ENCODE data around the gene TGFB2.
"Not testable (repeated sequence)": the region's sequence is repeated elsewhere in the genome, so short reads cannot be mapped to it uniquely, and the experiment has no call there.

Gene TGFB2

DNA sequence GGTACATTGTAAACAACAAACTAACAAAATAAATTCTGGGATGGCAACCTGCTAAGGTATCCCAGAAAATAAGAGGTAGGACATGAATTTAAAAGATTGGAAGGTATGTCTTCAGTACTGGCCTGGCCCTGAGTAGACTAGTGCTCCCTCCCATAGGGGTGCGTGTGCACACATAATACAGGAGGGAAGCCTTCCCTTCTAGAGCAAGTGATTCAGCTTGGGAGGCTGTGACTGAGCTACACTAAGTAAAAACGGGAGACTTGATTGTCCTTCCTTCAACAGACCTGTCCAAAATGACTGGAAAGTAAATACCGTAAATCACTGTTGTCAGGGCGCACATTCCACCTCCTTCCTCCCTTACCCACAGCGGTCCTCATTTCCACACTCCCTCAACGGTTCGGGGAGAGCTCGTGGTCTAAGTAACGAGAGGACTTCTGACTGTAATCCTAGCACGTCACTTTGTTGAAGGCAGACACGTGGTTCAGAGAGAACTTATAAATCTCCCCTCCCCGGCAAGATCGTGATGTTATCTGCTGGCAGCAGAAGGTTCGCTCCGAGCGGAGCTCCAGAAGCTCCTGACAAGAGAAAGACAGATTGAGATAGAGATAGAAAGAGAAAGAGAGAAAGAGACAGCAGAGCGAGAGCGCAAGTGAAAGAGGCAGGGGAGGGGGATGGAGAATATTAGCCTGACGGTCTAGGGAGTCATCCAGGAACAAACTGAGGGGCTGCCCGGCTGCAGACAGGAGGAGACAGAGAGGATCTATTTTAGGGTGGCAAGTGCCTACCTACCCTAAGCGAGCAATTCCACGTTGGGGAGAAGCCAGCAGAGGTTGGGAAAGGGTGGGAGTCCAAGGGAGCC, at the start of gene TGFB2:
TGFB2 (plus strand) TSS at position 523 of the 859 bp plus-strand sequence. CDS start 1,366 bp downstream, outside the sequence.
- DNase-seq (ENCODE audit: low read depth), result no peak

DNA sequence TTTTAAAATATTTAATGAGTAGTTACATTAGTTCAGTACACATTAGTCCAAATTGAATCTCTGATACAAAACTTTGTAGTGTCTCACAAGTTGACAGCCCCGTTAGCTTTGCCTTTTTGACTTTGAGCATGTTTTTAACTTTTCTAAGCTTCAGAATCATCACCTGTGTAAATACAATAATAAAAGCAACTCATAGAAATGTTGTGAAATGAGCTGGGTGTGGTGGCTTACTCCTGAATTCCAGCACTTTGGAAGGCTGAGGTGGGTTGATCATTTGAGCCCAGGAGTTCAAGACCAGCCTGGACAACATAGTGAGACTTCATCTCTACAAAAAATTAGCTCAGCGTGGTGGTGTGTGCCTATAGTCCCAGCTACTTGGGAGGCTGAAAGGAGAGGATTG, 49.0 kb upstream of the TGFB2 start:
- no peak for DNase-seq (ENCODE audit: low read depth)

DNA sequence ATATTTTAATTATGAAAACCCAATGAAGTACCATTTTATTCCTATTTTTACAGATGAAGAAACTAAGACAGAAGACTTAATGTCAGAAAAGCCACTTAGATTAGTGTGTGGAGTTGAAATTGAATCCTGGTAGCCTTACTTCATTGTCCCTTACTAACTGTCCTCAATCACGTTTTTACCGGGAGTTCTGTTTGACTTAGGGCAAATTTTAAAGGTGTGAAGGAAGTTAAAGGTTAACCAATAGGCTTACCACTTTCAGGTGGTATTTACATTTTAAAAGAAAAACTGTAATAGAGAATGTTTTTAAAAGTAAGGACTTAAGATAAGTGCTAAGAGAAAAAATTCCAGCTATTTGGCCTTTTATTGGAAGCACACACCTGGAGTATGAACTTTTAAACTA, 47.7 kb upstream of the TGFB2 start:
- DNase-seq (ENCODE audit: low read depth), result no peak

DNA sequence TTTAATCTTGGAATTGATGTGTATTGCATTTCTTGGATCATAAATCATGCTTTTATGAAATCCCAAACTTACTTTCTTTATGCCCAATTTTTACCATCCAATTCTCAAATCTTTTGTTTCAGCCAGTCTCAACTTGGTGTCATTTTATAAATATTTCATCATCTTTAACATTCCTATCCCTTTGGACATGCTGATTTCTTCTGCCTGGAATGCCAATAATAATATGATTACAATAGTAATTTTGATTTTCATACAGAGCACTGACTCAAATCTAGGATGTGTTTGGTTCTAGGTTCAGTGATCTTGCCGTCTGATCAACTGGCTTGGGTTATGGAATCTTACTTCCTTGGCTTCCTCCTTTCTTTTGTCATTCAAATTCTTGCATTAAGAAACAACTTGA, 47.3 kb upstream of the TGFB2 start:
- DNase-seq (ENCODE audit: low read depth), result no peak

DNA sequence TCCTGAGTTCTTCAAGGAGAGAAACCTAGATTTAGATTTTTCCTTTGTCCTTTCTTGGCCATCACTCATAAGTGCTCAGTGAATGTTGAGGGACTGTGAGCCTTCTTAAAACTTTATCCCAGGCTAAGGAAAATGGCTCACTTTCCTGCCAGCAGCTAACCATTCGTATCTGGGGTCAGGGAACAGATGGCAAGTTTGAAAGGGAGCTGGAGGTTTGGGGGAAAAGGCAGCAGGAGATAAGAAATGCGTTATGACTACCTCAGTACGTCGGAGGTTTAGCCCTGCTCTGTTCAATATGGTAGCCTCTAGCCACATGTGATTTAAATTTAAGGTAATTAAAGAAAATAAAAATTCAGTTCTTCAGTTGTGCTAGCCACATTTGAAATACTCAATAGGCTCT, 46.7 kb upstream of the TGFB2 start:
- no peak for DNase-seq (ENCODE audit: low read depth)

DNA sequence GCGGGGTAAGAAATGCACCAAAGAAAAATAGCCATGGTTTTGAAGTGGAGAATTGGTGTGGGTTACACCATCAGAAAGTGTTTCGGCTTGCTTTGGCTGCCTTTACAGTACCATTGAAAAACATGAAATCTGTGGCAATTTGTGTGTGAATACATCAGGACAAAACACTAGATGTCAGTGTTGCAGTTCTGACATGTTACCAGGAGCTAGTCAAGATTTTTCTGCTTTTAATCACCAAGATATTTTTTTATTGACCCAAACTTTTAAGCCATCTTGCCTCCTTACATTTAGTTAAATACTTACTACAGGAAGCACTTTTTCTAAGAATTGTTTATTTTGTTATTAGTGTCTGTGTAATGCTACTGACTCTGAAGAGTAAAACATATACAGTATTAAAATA, 45.7 kb upstream of the TGFB2 start:
- no peak for DNase-seq (ENCODE audit: low read depth)

DNA sequence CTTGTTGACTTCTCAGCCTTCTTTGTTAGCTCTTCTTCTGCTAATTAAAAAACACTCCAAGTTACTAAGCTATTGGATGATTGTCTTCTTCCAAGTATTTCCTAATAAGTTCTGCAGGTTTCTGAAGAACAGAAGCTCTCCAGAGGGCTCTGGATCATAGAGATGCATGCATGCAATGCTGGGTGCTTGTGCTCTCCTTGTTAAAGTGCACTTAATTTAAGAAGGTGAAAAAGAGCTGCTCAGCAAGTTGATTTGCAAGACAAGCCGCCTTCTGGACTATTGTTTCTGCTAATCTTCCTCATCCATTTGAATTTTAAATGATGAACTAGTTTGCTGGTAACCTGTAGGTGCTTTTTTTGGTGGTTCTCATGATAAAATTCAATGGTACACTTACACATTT, 43.9 kb upstream of the TGFB2 start:
- DNase-seq (ENCODE audit: low read depth), result no peak

DNA sequence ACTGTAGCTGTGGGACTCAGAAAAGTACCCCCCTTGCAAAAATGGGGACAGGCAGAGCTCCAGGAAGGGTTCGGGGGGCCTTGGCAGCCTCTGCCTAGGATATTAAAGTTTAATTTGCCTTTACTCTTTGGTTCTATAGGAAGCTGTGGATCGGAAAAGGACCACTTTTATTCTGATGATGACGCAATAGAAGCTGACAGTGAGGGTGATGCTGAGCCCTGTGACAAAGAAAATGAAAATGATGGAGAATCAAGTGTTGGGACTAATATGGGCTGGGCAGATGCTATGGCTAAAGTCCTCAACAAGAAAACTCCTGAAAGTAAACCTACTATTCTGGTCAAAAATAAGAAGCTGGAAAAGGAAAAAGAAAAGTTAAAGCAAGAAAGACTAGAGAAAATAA, 43.0 kb upstream of the TGFB2 start:
- no peak for DNase-seq (ENCODE audit: low read depth)

DNA sequence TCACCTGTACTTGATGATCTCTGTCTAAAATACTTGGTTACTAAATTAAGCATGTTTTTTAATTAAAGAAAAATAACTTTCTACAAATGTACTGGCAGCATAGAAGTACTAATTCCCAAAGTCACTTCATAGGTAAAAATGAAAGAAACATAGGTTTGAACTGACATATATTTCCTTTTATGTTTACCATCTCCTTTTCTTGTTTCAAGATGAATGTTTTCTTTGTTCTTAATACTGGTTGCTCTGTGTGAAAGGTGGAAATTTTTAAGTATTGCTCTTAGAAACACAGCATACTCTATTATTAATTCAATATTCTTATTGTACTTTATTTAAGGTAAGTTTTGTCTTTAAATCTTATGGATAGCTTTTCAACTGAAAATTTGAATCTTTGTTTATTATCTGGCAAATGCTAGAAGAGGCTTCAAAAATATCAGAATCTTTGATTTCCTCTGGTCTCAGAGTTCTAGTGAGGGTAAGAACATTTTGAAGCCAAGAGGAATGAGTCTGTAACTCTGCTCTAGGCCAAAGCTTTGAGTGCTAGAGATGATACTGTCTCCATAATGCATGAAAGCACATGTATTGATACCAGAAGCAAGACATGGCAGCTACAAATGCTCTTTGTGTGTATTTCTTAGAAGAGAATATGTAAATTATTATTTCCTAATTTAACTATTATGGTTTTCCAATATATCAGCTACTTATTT, 41.8 kb upstream of the TGFB2 start:
- no peak for DNase-seq (ENCODE audit: low read depth)

DNA sequence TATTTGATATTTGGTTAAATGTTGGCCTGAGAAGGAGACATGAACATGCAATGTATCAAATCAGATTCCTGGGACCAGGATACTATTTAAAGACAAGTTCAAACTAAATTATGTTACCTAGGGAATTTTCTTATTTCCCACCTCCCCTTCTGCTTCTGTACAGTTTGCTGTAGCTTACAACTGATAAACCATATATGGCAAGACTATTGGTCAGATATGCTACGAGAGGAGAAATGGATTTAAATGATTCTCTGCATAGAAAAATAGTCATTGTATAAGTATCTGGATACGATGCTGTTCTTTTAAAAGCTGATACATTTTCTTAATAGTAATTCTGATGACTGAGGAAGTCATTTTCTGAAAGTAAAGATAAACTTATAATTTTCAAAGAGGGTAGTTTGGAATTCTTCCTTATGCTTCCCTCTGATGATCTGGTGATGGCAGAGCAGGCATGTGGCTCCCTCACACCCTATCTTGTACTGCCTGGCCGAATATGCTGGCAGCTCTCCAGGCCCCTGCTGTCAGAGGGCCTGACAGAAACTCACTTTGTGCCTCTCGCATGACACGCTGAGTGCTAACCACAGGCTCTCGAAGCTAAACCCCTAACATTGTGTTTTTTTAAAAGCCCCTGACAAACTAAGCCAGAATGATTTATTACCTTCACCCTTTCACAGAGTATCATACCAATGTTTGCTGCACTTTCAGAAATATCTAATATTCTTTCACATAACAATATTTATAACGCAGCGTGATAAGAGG, 40.7 kb upstream of the TGFB2 start:
- DNase-seq (ENCODE audit: low read depth), result no peak

DNA sequence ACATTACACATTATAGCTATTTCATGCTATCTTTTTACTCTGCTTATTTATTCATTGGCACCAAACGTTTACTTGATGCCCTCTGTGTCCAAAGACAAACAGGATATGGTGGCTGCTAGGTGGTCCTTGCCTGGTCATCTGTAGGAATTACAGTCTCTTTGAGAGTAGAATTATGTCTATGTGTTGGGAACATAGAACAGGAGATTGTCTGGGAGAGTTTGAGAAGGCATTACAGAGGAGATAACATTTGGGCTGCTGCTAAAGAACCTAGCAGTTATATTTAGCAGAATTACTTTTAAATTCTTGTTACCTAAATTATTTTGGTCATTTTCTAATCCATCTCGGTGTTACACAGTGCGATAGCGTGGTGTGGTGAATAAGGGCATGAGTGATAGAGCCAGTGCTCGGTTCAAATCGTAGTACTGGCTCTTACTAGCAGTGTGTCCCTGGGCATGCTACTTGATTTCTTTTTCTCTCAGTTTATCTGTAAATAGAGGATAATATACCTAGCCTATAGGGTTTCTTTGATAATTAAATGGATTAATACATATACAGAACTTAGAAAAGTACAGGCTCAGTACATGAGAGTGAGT, 39.6 kb upstream of the TGFB2 start:
- DNase-seq (ENCODE audit: low read depth), result no peak

DNA sequence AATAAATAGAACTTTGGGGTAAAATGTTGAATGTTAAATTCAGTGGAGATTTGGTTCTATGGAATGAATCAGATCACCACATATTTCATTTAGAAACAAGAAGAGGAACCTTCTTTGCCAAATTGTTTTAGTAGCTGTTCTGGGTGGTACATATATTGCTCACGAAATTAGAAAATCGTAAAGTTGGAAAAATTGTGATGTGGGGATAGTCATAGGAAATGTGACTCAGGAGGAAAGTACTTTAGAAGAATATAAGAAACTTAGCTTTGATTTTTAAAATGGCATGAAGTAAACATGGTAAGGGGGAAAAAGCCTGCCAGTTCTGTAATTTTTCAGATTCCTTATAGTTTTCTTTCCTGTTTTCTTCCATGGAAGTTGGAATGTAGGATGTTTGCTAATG, 32.6 kb upstream of the TGFB2 start:
- no peak for DNase-seq (ENCODE audit: low read depth)

DNA sequence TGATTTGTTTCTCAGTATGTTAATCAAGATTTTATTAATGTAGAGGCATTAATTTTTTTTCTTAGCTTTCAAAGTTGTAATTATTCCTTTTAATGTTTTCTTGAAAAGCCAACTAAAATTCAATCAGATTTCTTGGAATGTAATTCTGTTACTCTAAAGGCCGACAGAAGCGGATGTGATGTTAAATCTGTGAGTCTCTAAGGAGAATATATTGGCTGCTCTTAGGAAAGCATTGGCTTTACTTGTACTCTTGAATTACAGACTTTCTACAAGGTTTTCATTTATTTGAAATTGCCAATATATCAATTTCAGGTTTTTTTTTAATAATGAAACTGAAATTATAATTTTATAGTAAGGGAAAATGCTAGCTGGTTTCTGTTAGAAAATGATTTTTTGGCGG, 30.8 kb upstream of the TGFB2 start:
- no peak for DNase-seq (ENCODE audit: low read depth)

DNA sequence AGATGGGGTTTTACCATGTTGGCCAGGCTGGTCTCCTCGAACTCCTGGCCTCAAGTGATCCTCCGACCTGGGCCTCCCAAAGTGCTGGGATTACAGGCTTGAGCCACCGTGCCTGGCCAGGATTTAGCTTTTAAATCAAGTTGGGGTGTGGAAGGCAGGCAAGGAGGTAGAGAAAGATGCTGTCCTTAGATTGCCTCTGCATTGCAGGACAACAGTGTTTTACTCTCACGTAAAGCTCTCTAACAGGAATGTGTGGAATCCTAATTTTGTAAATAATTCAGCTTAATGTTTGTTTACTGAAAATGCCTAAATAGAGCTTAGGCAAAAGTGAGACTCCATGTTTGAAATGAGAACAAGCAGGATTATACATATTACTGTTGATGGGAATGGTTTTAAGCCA, 29.5 kb upstream of the TGFB2 start:
- DNase-seq (ENCODE audit: low read depth), result no peak

DNA sequence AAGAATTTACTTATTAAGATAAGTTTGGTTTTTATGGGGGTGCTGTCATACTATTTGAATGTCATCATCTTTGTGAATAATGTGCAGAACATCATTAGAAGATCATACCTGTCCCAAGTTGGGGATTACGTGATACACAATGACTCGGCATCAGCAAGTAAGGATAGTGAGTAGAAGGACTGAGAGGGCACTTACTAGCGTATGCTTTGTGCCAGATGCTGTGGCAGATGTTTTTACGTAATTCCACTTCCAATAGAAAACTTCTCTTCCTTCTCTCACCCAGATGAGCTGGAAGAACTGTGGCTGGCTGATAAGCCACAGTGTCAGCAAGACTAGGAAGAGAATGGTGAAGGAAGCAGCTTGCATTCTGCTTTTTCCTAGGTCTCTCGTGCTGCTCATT, 28.1 kb upstream of the TGFB2 start:
- DNase-seq (ENCODE audit: low read depth), result no peak

DNA sequence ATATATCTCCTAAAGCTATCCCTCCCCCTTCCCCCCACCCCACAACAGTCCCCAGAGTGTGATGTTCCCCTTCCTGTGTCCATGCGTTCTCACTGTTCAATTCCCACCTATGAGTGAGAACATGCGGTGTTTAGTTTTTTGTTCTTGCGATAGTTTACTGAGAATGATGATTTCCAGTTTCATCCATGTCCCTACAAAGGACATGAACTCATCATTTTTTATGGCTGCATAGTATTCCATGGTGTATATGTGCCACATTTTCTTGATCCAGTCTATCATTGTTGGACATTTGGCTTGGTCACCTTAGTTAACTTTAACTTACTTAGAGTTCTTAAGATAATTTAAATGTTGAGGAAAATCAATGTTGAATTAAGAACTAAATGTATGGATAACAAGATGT, 25.0 kb upstream of the TGFB2 start:
- DNase-seq (ENCODE audit: low read depth), result not testable (repeated sequence)

DNA sequence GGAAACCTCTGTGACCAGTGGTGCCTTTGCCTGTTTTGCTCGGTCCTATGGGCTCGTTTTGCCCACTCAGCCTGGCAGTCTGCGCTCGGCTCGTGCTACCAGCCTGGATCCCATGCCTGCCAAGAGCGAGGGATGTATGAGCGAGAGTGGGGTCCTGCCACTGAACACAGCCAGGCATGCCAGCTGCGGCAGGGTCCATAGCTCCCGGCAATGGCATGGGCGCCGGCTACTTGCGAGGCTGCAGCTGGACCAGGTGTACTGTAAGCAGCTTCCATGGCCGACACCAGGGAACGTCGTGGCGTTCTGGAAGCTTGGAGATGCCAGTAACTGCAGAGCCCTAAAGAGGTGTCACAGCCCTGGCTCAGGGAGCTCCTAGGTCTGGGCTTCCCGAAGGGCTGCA, 22.4 kb upstream of the TGFB2 start:
- DNase-seq (ENCODE audit: low read depth), result no peak

DNA sequence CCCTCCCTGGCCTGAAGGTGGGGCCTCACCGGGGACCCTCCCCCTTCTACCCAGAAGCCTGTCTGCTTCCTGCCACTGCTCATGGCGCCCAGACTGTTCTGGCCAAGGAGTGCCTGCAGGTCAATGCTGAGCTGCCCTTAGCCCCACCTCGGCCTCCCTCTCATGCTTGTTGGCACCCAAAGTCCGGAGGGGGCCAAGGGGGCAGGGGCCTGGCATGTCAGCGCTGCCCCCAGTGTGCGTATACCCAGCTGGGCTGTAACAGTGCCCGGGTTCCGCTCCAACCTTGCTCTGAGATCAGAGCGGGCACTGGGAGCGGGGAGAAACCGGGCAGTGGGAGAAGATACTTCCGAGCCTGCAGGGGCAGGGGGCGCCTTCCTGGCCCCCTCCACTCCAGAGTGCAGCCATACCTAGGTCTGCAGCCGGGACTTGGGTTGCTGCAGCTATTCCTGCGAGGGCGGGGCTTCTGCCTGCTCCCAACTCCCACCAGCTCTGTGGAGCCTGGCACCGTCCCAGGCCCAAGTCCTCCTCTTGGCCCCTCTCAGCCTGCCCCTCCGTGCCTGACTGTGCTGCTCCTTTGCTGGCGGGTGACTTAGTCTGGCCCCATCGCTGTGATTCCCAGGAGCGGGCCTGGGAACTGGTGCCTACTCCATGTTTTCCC, 21.4 kb upstream of the TGFB2 start:
- no peak for DNase-seq (ENCODE audit: low read depth)

DNA sequence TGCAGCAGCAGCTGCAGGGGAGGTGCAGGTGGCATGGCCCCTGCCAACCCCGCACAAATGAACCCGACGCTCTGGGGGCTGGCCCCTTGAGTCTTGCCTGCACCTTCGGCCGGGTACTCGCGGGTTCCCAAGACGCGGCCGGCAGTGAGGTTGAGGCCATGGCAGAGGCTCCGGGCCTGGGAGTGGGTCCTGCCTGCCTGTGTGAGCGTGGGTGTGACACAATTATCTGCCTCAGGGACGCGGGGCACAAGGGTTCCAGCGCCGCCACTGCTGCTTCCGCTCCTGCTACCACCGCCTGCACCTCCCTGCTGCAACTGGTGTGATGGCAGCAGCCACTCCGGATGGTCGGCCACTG, 20.9 kb upstream of the TGFB2 start:
- DNase-seq (ENCODE audit: low read depth), result no peak

DNA sequence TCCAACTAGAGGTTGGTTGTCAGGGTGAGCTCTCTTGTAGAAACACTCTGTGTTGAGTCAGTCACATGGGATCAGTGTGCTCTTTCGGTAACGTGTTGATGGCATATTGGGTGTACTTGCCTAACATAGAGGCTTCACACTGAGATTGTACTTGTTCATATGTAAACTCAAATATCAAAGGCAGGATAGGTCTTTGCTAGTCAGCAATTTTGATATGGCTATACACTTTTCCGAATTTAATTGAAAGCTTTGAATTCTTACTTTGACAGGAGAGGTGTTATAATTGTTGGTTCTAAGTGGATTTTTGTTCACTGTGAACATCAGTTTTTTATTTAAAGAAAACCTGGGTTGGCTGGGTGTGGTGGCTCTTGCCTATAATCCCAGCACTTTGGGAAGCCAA, 16.4 kb upstream of the TGFB2 start:
- no peak for DNase-seq (ENCODE audit: low read depth)

DNA sequence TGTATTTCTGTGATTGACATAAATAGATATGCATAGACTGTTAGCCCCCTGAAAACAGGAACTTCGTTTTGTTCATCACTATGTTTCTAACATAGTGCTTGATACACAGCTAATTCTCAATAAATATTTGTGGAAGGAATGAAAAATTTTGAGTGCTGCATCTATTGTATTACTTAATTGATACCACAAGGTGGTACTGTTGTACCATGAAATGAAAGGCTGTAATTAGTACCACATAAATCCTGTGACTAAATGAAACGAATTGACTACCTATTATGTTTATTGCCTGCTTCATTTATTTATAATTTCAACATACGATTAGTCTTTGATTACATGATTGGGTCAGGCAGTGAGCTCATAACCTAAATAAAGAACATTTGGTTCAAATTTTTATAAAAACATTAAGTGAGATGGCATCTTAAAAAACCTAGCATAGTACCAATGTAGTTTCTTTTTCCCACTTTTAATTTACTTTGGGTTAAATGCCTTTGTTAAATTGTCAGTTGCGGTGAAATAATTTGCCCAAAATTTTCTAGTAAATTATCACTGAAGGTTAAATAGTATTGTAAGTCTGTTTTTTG, 15.0 kb upstream of the TGFB2 start:
- DNase-seq (ENCODE audit: low read depth), result no peak

DNA sequence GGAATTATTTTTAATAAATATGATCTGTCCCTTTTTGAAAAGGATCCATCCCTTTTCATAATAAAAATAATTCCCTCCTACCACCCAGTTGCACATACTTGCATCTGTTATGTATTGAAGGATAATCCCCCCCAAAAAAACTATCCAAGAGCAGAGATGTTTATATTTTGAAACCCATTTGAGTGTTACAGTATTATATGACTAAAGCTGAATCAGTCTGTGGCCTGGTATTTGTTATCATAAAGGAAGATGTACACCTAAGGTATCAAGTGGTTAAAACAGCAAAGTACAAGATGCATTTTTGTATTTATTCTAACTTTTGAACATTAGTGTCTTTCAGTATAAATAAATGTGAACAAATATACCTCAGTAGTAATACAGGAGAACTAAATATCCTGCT, 12.7 kb upstream of the TGFB2 start:
- no peak for DNase-seq (ENCODE audit: low read depth)
